Astrocyte of the cerebellum (primary cell): ENCODE results near the gene ROCK1.
"Not testable (repeated sequence)": the region's sequence is repeated elsewhere in the genome, so short reads cannot be mapped to it uniquely, and the experiment has no call there.

Source experiments
- DNase-seq: peaks from one replicate; pipeline ENCODE4 v3.0.0-alpha.2; 2011; ENCODE audit warnings: low read depth
- H3K4me3 ChIP-seq: 2 replicates; pipeline ENCODE4 v1.5.1; 2011; ENCODE audit warnings: mild to moderate bottlenecking, low read depth, low read length, moderate library complexity
- CTCF ChIP-seq: IDR thresholded peaks from 2 replicates; pipeline ENCODE4 v1.5.1; 2012; ENCODE audit warnings: low read length, low read depth, moderate library complexity, mild to moderate bottlenecking; ENCODE audit errors: missing control alignments
- in situ Hi-C: cut with HindIII; loops from 2 replicates; pipeline ENCODE4 v1.10.0; 2017; ENCODE audit warnings: low sequenced_read_pairs

The ROCK1 gene

GRCh38 chr18:21049306-21049705, 62.3 kb downstream of the ROCK1 start:
- TF ChIP-seq CTCF, result no peak
- in situ Hi-C loops, result no loop called here
- H3K4me3 ChIP-seq, result no peak overlapping the region
- no peak for DNase-seq

- TF ChIP-seq CTCF, result no peak
- in situ Hi-C loops, result no loop called here
- DNase-seq, result no peak
- no peak overlapping the region for H3K4me3 ChIP-seq
Measured at GRCh38 chr18:21047126-21047525, 64.5 kb downstream of the ROCK1 start.

GRCh38 chr18:21040466-21040865, 71.1 kb downstream of the ROCK1 start:
- no peak overlapping the region for H3K4me3 ChIP-seq
- TF ChIP-seq CTCF, result no peak
- no peak for DNase-seq
- in situ Hi-C loops, result no loop called here

- no peak overlapping the region for H3K4me3 ChIP-seq
- in situ Hi-C loops, result no loop called here
- no peak for DNase-seq
- no peak for TF ChIP-seq CTCF
Measured at GRCh38 chr18:21038201-21038600, 73.4 kb downstream of the ROCK1 start.

GRCh38 chr18:21031845-21032244, 79.8 kb downstream of the ROCK1 start:
- no peak for DNase-seq
- TF ChIP-seq CTCF, result no peak
- H3K4me3 ChIP-seq, result no peak overlapping the region
- in situ Hi-C loops, result no loop called here

- H3K4me3 ChIP-seq, DNase-seq, in situ Hi-C loops: not testable (repeated sequence)
Measured at GRCh38 chr18:21018257-21018656, 93.4 kb downstream of the ROCK1 start.

GRCh38 chr18:21012308-21012707, 99.3 kb downstream of the ROCK1 start:
- DNase-seq, result no peak
- in situ Hi-C loops, result no loop called here
- no peak overlapping the region for H3K4me3 ChIP-seq
- no peak for TF ChIP-seq CTCF
